Activated naive CD4-positive, alpha-beta T cell (primary cell): Measurements from ENCODE around the gene HSPH1.

Experiments
- DNase-seq, 4 experiments: peaks; one replicate each; lab custom pipeline; 2025; lab: John Stamatoyannopoulos, UW

The HSPH1 gene

GRCh38 chr13:31161557-31162150 lies at the start of gene HSPH1:
Gene HSPH1, minus strand, starts transcription at chr13:31161904. Its CDS starts 322 bp downstream, at chr13:31161582.
- DNase-seq = peak; percentile 93 to 97 (median 96)

GRCh38 chr13:31209841-31210210 lies 48.1 kb upstream of the HSPH1 start:
- no peak for DNase-seq

GRCh38 chr13:31209172-31209840 lies 47.6 kb upstream of the HSPH1 start:
- no peak for DNase-seq

- DNase-seq = no peak
Measured at GRCh38 chr13:31208559-31209122, 46.9 kb upstream of the HSPH1 start.

- DNase-seq = no peak
Measured at GRCh38 chr13:31207661-31208552, 46.2 kb upstream of the HSPH1 start.

GRCh38 chr13:31204592-31204991 lies 42.9 kb upstream of the HSPH1 start:
- no peak for DNase-seq

GRCh38 chr13:31201341-31202031 lies 39.8 kb upstream of the HSPH1 start:
- no peak for DNase-seq

GRCh38 chr13:31200637-31200971 lies 38.9 kb upstream of the HSPH1 start:
- DNase-seq = peak in 1 of 4 experiments; percentile 15

GRCh38 chr13:31199849-31200636 lies 38.3 kb upstream of the HSPH1 start, which contains the start of gene B3GLCT:
Gene B3GLCT, plus strand, starts transcription at chr13:31199975. Its CDS starts 110 bp downstream, at chr13:31200085.
- peak; percentile 39 to 76 (median 66) for DNase-seq

GRCh38 chr13:31199527-31199848 lies 37.8 kb upstream of the HSPH1 start:
- no peak for DNase-seq

- no peak for DNase-seq
Measured at GRCh38 chr13:31198519-31198918, 36.8 kb upstream of the HSPH1 start.

- no peak for DNase-seq
Measured at GRCh38 chr13:31196992-31197391, 35.3 kb upstream of the HSPH1 start.

- no peak for DNase-seq
Measured at GRCh38 chr13:31195616-31196015, 33.9 kb upstream of the HSPH1 start.

- no peak for DNase-seq
Measured at GRCh38 chr13:31192306-31192705, 30.6 kb upstream of the HSPH1 start.

GRCh38 chr13:31191748-31192147 lies 30.0 kb upstream of the HSPH1 start:
- no peak for DNase-seq

GRCh38 chr13:31184981-31185645 lies 23.4 kb upstream of the HSPH1 start:
- no peak for DNase-seq

- no peak for DNase-seq
Measured at GRCh38 chr13:31184451-31184850, 22.7 kb upstream of the HSPH1 start.

- no peak for DNase-seq
Measured at GRCh38 chr13:31182987-31183386, 21.3 kb upstream of the HSPH1 start.

- no peak for DNase-seq
Measured at GRCh38 chr13:31179754-31180153, 18.1 kb upstream of the HSPH1 start.

GRCh38 chr13:31179241-31179640 lies 17.5 kb upstream of the HSPH1 start:
- no peak for DNase-seq
